ENCODE results near the gene WDPCP.
"Not testable (repeated sequence)": the region's sequence is repeated elsewhere in the genome, so short reads cannot be mapped to it uniquely, and the experiment has no call there.

Gene WDPCP

DNA sequence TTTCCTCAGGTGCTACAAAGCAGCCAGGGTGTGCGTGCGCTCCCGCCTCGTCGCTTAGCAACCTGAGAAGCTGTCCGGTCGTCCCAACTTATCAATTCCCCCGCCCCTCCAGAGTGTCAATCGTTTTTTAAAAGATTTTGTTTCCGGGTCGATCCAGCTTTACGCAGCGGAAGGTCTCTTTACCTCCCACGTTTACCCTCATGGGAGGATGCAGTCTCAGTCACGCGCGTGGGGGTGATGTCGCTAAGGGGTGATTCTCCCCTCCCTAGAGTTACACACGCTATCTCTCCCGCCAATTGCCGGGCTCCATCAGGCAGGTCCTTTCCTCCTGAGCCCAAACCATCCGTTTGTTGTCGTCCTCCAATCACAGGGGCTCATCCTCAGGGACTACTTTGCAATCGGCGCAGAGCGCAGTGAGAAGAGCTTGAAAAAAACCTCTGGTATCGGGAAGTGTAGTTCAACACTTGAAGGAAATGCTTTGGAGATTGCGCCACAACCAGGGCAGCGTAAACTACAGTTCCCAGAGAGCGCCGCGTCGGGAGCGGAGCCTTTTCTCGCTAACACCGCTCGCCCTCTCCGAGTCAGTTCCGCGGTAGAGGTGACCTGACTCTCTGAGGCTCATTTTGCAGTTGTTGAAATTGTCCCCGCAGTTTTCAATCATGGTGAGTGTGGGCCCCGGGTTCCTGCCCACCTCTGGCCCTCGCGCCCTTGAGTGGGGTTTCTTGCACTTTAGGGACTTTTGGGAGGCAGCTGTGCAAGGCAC, at the start of gene WDPCP, which contains the start of gene MDH1:
Gene WDPCP, minus strand, starts transcription at position 93 of the 763 bp plus-strand sequence. CDS start 206 bp downstream, outside the sequence.
Gene MDH1, plus strand, starts transcription at position 579 of the 763 bp plus-strand sequence. Its CDS starts 81 bp downstream, at position 660.
- DNase-seq, result peak; percentile 92

DNA sequence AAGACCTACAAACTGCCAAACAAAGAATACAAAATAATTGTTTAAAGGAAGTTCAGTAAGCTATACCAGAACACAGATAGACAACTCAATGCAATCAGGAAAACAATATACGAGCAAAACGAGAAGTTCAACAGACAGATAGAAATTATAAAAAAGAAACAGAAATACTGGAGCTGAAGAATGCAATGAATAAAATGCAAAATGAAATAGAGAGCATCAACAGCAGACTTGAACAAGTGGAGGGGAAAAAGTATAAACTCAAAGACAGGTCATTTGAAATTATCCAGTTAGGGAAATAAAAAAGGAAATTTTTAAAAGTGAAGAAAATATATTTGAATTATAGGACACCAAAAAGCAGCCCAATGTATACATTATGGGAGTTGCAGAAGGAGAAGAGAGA, 44.1 kb upstream of the WDPCP start:
- no peak for DNase-seq

GRCh38 chr2:63631501-63631900, 43.2 kb upstream of the WDPCP start:
- DNase-seq, result no peak

GRCh38 chr2:63628403-63628942, 40.2 kb upstream of the WDPCP start:
- DNase-seq, result no peak

GRCh38 chr2:63627866-63628265, 39.6 kb upstream of the WDPCP start:
- no peak for DNase-seq

DNA sequence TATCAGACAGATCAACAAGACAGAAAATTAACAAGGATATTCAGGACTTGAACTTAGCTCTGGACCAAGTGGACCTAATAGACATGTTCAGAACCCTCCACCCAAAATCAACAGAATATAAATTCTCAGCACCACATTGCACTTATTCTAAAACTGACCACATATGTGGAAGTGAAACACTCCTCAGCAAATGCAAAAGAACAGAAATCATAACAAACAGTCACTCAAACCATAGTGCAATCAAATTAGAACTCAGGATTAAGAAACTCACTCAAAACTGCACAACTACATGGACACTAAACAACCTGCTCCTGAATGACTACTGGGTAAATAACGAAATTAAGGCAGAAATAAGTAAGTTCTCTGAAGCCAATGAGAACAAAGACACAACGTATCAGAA, 35.5 kb upstream of the WDPCP start:
- DNase-seq, result not testable (repeated sequence)

- DNase-seq, result no peak
Measured at GRCh38 chr2:63622751-63623150, 34.5 kb upstream of the WDPCP start.

DNA sequence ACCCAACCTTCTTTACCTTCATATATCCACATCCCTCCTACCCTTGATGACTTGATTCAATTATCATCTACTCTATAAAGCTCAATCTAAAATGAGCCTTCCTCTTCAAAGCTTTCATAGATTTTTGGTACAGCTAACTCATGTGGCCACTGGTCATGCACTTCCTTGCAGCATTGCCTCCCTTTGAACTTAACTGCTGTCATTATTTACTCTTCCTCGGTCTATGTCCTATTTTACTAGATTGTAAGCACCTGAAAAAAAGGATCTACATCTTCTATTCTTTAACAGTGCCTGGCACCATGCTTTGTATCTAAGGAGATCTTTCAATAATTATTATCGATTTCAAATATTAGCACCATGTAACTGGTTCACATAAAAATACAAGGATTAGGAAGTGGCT, 31.1 kb upstream of the WDPCP start:
- no peak for DNase-seq

DNA sequence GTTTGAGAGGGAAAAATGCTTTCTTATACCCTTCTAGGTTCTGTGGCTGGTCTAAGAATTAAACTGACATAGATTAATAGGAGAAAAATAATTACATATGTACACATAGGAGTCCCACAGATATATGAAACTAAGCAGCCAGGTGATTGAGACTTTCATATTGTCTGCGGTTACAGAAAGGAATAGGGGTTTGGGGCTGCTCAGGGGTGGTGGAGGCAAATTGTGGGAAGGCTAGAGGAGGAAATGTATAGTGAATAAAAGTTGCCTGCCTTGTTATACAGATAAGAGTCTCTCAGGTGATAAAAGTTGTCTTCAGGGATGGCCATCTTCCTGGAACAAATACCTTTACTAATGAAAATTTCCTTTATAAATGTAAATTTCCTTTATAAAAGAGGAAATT, 29.1 kb upstream of the WDPCP start:
- DNase-seq, result no peak

DNA sequence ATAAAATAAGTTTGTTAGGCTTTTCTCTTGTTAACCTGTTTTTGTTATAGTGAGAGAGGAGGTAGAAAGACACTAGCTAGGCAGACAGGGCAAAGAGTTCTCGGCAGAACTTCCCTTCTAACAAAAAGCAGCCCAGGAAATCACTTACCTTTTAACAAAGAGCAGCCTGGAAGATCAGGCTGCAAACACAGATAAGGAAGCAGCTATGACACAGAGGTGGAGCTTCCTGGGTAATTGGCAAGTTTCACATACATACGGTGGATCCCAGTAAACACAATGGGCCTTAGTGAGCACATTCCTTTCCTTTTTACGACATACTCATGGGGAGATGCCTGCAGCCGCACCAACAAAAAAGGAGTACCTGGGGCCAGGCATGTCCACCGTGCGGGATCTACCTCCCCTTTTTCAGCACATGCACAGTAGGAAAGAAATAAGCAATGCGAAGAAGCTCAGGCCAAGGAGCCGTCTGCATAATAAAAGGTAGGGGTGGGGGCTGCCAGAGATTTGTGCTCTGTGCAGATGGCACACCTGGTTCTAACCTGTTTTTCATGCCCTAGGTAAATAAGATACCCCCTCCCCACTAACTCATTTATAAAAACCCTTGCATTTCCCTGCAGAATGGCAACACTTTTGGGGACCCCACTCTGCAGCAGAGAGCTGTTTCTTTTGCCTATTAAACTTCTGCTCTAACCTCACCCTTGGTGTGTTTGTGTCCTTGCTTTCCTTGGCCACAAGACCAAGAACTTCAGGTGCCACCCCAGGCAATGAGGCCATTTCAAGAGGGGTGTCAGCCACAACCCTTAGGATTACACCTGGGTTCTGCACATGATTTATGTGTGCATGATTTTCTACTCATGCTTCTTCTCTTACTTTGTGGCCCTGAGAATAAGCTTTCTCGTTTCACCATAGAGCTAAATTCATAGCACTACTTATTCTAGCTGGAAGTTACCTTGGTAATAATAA, 27.0 kb upstream of the WDPCP start:
- DNase-seq, result no peak

DNA sequence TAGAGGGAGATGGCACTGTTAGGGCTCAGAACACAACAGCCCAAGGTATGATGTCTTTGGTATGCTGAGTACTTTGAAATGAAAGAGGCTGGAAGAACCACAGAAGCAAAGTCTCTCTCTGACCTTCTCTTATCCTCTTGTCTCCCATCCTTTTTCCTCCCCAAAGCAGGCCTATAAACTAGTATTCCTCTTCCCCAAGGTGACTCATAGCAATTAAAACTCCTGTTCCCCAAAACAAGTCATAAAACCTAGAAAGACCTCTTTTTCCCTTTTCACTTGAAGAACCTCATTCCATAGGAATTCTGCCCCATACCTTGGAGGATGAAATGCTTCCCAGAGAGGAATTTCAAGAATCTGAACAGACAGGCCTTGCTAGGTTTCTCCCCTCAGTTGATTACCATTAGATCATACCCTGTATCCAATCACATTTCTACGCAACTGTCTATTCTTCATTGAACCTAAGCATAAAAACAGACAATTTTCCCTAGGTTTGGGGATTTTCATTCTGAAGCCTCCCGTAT, 26.2 kb upstream of the WDPCP start:
- no peak for DNase-seq

DNA sequence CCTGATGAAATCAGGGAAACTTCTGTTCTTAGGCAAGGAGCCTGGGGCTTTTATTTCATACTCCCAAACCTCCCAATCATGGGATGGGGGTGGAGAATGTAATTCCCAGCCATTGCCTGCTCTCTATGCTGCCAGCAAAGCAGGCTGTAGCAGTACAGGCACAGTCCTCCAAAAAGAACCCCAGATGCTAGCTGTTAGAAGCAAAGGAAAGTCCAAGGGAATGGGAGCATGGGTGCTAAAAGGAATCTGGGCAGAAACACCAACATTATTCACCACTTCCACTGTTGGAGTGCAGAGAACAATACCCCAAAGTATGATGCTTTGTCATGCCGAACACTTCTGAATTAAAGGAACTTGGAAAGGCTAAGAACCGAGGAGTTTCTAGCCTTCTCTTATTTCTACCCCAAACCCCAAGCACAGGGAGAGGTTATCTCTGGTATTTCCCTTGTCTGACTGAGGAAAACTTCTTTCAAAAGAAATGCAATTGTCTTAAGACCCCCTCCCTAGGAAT, 25.2 kb upstream of the WDPCP start:
- DNase-seq, result no peak

DNA sequence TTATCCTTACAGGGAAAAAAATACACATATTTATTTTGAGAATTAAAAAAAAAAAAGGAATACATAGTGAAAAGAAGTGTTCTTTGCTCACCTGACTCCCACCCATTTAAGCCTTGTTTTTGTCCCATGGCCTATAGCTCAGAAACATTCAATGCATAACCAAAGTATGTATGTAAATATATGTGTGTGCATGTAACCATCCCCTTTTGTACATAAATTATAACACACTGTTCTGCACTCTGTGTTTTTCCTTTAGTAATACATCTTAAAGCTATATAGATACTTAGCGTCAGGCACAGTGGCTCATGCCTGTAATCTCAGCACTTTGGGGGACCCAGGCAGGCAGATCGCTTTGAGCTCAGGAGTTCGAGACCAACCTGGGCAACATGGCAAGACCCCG, 22.2 kb upstream of the WDPCP start:
- DNase-seq, result no peak

- DNase-seq, result not testable (repeated sequence)
Measured at GRCh38 chr2:63608865-63609264, 20.6 kb upstream of the WDPCP start.

GRCh38 chr2:63604666-63605065, 16.4 kb upstream of the WDPCP start:
- no peak for DNase-seq

GRCh38 chr2:63600881-63601460, 12.7 kb upstream of the WDPCP start:
- DNase-seq, result no peak

DNA sequence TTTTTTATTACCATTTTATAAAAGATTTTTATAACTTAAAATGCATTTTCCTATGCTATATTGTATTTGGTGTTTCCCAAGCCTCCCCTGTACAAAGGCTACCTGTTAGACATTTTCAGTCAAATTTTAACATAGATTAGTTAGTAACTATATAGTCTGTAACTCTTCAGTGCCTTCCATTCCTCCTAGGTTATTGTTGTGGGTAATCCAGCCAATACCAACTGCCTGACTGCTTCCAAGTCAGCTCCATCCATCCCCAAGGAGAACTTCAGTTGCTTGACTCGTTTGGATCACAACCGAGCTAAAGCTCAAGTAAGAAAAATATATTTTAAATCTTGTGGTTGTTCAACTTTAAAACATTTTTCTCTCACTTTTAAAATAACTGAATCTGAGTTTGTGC, 10.7 kb upstream of the WDPCP start:
- no peak for DNase-seq

DNA sequence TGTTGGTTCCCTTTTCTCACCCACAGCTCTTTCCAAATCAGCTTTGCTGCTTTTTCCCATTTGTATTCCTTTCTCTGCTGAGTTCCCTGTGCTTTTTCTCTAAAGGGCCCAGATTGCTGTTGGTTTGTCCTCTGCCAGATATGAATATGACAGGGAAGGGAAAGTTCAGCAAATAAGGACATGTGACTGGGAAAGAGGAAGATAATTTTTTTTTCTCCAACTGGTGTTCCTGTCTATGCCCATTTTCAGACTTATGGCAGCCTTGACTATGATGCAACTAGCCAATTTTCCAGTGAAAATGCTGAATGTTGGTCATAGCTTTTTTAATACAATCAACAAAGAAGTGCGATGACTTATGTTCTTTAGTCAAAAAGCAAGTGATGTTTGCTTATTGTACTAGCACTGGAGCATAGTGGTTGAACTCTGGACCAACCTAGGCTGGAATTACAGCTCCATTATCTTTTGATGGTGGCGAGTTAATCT, 8.2 kb upstream of the WDPCP start:
- no peak for DNase-seq

- no peak for DNase-seq
Measured at GRCh38 chr2:63594660-63595059, 6.4 kb upstream of the WDPCP start.

GRCh38 chr2:63591566-63592175, 3.4 kb upstream of the WDPCP start:
- no peak for DNase-seq

DNA sequence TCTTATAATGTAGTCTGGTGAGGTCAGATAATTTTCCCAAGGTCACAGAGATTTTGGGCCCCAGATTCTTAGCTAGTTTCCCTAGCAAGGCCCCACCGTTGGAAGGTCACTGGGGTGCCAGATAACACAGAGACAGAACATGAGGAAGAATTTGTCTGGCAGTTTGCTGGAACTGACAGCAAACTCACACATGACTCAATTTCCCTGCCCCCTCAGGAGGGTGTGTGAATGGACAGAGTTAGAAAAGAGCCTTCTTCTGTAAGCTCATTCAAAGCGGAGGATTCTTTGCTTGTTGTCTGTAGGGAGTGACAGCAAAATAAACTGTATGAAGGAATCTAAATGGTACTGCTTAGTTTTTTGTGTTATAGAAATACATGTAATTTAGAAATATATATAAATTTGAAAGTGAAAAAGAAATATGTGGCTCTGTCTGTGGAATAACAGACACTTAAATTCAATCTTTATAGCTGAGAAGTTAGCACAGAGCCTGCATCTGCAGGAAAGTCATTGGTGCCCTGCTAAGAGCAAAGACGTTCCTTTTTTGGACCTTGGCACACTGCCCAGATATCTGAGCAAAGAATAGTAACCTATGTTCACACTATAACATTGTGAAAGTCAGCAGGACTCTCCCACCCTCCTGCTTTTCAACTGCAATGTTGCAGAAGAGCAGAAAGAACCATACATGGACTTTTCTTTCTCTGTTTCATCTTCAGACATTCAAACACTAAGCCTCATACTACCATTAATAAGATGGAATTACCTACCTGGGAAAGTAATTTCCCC, 2.5 kb upstream of the WDPCP start:
- no peak for DNase-seq

Measured in stimulated activated CD4-positive, alpha-beta T cell treated with anti-CD3 and anti-CD28 coated beads, Interleukin-4, amount 100 ng/mL, for 1 hour (primary cell).